ENCODE data around the gene MYZAP. TPM values are rescaled to one million over a fixed set of nuclear protein-coding genes. Genes with fewer than 3 reads are reported as not detected.

MYZAP gene
- total RNA-seq, 1 experiment from 2014 or later = not detected

DNA sequence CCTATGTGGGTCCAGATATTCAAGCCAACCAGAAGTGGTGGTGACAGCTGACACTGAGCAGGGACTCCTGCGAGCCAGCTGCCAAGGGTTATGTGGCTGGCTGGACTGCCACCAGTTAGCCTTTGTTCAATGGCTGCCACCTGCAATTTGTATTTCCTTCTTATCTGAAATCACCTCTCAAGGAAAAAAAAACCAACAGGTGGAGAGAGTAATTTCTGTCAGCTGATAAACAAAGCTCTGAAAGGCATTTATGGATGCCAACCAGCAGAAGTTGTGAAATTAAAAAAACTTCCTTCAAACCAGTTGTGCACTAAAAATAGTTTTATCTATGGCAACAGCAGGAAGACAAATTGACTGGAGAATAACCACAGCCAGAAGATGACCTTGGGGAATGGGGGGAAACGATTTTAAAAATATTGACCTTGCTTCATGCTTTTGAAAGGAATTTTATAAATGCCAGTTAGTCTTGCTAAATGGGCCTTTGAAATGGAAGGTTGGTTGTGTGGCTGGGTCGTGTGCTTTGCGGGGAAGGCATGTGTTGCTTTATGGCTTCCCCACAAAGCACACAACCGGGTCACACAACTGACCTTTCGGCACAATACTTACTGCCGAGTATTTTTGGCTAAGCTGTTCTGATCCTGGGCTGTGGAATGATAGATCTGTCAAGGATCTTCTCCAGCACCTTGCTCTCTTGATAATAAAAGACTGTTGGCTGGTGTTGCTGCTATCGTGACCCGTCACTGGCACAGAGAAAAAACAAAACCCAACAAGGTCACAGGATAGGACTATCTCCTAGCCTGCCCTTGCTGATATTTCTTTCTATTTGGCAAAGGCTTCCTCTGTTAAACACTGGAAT lies 3.5 kb downstream of the MYZAP start:
- no peak overlapping the region for H3K4me3 ChIP-seq (ENCODE audit: low read depth, low read length, poor library complexity, severe bottlenecking)
- no peaks in the 10 kb centered on the region for H3K36me3 ChIP-seq (ENCODE audit: insufficient read depth, low read length, poor library complexity, severe bottlenecking)
- no peaks in the 10 kb centered on the region for H3K9me3 ChIP-seq (ENCODE audit: low read depth, low read length, poor library complexity, severe bottlenecking)
- no peaks in the 10 kb centered on the region for H3K4me1 ChIP-seq (ENCODE audit: insufficient read depth, low read length, poor library complexity, severe bottlenecking)
- CTCF ChIA-PET = no interaction called here
- no peak overlapping the region for H3K27ac ChIP-seq (ENCODE audit: low read depth, low read length, poor library complexity, severe bottlenecking)
- peaks cover 13% of the 10 kb centered on the region for H3K27me3 ChIP-seq (replicated peaks; ENCODE audit: insufficient read depth, low read depth, low read length, poor library complexity)
- TF ChIP-seq, protein P1, sequence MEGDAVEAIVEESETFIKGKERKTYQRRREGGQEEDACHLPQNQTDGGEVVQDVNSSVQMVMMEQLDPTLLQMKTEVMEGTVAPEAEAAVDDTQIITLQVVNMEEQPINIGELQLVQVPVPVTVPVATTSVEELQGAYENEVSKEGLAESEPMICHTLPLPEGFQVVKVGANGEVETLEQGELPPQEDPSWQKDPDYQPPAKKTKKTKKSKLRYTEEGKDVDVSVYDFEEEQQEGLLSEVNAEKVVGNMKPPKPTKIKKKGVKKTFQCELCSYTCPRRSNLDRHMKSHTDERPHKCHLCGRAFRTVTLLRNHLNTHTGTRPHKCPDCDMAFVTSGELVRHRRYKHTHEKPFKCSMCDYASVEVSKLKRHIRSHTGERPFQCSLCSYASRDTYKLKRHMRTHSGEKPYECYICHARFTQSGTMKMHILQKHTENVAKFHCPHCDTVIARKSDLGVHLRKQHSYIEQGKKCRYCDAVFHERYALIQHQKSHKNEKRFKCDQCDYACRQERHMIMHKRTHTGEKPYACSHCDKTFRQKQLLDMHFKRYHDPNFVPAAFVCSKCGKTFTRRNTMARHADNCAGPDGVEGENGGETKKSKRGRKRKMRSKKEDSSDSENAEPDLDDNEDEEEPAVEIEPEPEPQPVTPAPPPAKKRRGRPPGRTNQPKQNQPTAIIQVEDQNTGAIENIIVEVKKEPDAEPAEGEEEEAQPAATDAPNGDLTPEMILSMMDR (conservative IDR thresholded peaks at IDR 0.05; ENCODE audit: low read depth, low read length) = no peak
- no peak for TF ChIP-seq EZH2 (IDR thresholded peaks at IDR 0.05; ENCODE audit: borderline replicate concordance, low read depth, low read length, poor library complexity, severe bottlenecking)
- intact Hi-C loops (cut with micrococcal nuclease; ENCODE audit: unreplicated experiment) = no loop called here
- no TSS peak for BruUV-seq (replicated peaks)
- POLR2A ChIA-PET (ENCODE audit: low non-redundant PET) = no interaction called here
- DNase-seq (ENCODE audit: low spot score) = no peak

GRCh38 chr15:57596301-57596855 lies 4.7 kb downstream of the MYZAP start:
- ChIA-PET POLR2A (ENCODE audit: low non-redundant PET) (no interaction called here), CTCF (no interaction called here)
- TF ChIP-seq EZH2 (IDR thresholded peaks at IDR 0.05; ENCODE audit: borderline replicate concordance, low read depth, low read length, poor library complexity, severe bottlenecking) = no peak
- TF ChIP-seq, protein P1 (conservative IDR thresholded peaks at IDR 0.05; ENCODE audit: low read depth, low read length) = no peak
- no peaks in the 10 kb centered on the region for H3K36me3 ChIP-seq (ENCODE audit: insufficient read depth, low read length, poor library complexity, severe bottlenecking)
- intact Hi-C loops (cut with micrococcal nuclease; ENCODE audit: unreplicated experiment) = no loop called here
- peaks cover 15% of the 10 kb centered on the region for H3K27me3 ChIP-seq (replicated peaks; ENCODE audit: insufficient read depth, low read depth, low read length, poor library complexity)
- BruUV-seq (replicated peaks) = no TSS peak
- no peaks in the 10 kb centered on the region for H3K9me3 ChIP-seq (ENCODE audit: low read depth, low read length, poor library complexity, severe bottlenecking)
- DNase-seq (ENCODE audit: low spot score) = no peak
- no peak overlapping the region for H3K27ac ChIP-seq (ENCODE audit: low read depth, low read length, poor library complexity, severe bottlenecking)
- H3K4me3 ChIP-seq (ENCODE audit: low read depth, low read length, poor library complexity, severe bottlenecking) = no peak overlapping the region
- no peaks in the 10 kb centered on the region for H3K4me1 ChIP-seq (ENCODE audit: insufficient read depth, low read length, poor library complexity, severe bottlenecking)

DNA sequence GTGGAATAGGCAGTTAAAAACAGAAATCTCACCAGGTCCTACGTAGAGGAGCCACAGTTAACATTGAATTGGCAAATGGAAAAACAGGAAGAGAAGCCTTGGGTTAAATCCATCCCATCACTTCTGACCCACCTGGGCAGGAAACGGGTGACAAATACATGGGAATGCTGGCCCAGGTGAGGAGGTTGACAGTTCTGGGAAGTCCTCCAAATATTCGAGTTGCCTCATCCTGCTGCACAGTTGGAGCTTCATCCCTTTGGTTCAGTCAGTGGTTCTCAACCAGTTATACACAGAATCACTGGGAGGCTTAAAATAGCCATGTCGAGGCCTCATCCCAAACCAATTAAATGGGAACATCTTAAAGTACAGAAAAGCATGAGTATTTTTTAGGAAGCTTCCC lies 5.3 kb downstream of the MYZAP start:
- ChIA-PET CTCF (no interaction called here), POLR2A (ENCODE audit: low non-redundant PET) (no interaction called here)
- intact Hi-C loops (cut with micrococcal nuclease; ENCODE audit: unreplicated experiment) = no loop called here
- DNase-seq (ENCODE audit: low spot score) = no peak
- BruUV-seq (replicated peaks) = no TSS peak
- TF ChIP-seq EZH2 (IDR thresholded peaks at IDR 0.05; ENCODE audit: borderline replicate concordance, low read depth, low read length, poor library complexity, severe bottlenecking) = no peak
- Histone ChIP-seq H3K4me3 (ENCODE audit: low read depth, low read length, poor library complexity, severe bottlenecking) (no peak overlapping the region), H3K36me3 (ENCODE audit: insufficient read depth, low read length, poor library complexity, severe bottlenecking) (no peaks in the 10 kb centered on the region), H3K27ac (ENCODE audit: low read depth, low read length, poor library complexity, severe bottlenecking) (no peak overlapping the region), H3K27me3 (replicated peaks; ENCODE audit: insufficient read depth, low read depth, low read length, poor library complexity) (peaks cover 16% of the 10 kb centered on the region), H3K4me1 (ENCODE audit: insufficient read depth, low read length, poor library complexity, severe bottlenecking) (no peaks in the 10 kb centered on the region), H3K9me3 (ENCODE audit: low read depth, low read length, poor library complexity, severe bottlenecking) (no peaks in the 10 kb centered on the region)
